Nephron progenitor cell (in vitro differentiated cells): ENCODE results near the gene ZNF584.

ENCODE experiments used
- DNase-seq: peaks from one replicate; pipeline ENCODE4 v3.0.0; 2021
- H3K27ac Mint-ChIP-seq: 2 replicates; pipeline ENCODE4 v1.8.0; 2021; ENCODE audit warnings: mild to moderate bottlenecking, moderate library complexity, mixed read lengths
- H3K27me3 Mint-ChIP-seq: 2 replicates; pipeline ENCODE4 v1.8.0; 2021; ENCODE audit warnings: mild to moderate bottlenecking, low read depth, mixed read lengths; ENCODE audit not compliant: poor library complexity
- H3K36me3 Mint-ChIP-seq: 2 replicates; pipeline ENCODE4 v1.8.0; 2021; ENCODE audit warnings: low read depth, mixed read lengths
- H3K4me1 Mint-ChIP-seq: 2 replicates; pipeline ENCODE4 v1.8.0; 2021; ENCODE audit warnings: mixed read lengths
- H3K4me3 Mint-ChIP-seq: 2 replicates; pipeline ENCODE4 v1.8.0; 2021; ENCODE audit warnings: mild to moderate bottlenecking, moderate library complexity, mixed read lengths
- H3K9me3 Mint-ChIP-seq: 2 replicates; pipeline ENCODE4 v1.8.0; 2021; ENCODE audit warnings: mild to moderate bottlenecking, moderate library complexity, mixed read lengths
- TF ChIP-seq, protein P1 (sequence below): fragments of 200-600 bp; sonication (generic); IDR thresholded peaks from 2 replicates; pipeline ENCODE4 v1.5.0; 2021; ENCODE audit warnings: antibody characterized with exemption

Gene ZNF584

DNA sequence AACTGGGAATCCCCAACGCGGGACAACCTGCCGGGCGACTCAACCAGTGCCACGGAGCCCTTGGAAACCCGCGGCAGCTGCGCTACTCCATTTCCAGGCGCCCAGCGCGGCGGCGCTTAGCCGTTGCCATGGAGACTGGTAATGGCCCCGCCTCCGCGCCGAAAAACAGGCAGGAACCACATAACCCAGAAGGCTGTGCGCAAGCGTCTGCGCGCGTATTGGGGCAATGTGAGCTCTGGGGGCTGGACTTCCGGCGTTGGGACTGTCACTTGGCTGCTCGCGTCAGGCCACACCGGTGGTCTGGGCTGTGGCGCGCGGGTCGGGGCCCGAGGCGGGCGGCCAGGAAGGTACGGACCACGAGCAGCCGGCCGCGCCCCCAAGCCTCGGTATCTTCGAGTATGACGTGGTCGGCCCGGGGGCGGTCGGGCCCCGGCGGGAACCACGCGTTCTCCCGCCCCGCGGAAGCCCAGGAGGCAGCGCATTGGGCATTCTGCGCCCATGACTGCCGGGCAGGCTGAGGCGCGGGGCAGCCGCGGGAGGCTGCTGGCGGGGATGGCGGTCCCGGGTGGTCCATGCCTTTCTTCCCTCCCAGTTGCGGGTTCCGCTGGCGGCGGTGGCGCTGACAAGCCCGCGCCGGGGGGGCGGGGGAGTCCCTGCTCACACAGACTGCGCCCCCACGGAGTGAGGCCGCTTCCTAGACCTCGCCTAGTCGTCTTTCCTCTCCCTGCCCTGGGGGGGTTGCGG lies 43.1 kb downstream of the ZNF584 start, which contains the start of gene ZNF324B:
Gene ZNF324B (plus strand): TSS at position 265 of the 744 bp plus-strand sequence. CDS start 2,080 bp downstream, outside the sequence.
- Mint-ChIP-seq H3K4me1 (peaks cover 21% of the 10 kb centered on the region), H3K9me3 (peaks cover 47% of the 10 kb centered on the region), H3K4me3 (peak within 1 kb of the TSS; percentile 93), H3K36me3 (peaks cover 12% of the 10 kb centered on the region), H3K27ac (peak within 1 kb of the TSS; percentile 68), H3K27me3 (peaks cover 61% of the 10 kb centered on the region)
- TF ChIP-seq, protein P1, sequence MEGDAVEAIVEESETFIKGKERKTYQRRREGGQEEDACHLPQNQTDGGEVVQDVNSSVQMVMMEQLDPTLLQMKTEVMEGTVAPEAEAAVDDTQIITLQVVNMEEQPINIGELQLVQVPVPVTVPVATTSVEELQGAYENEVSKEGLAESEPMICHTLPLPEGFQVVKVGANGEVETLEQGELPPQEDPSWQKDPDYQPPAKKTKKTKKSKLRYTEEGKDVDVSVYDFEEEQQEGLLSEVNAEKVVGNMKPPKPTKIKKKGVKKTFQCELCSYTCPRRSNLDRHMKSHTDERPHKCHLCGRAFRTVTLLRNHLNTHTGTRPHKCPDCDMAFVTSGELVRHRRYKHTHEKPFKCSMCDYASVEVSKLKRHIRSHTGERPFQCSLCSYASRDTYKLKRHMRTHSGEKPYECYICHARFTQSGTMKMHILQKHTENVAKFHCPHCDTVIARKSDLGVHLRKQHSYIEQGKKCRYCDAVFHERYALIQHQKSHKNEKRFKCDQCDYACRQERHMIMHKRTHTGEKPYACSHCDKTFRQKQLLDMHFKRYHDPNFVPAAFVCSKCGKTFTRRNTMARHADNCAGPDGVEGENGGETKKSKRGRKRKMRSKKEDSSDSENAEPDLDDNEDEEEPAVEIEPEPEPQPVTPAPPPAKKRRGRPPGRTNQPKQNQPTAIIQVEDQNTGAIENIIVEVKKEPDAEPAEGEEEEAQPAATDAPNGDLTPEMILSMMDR = no peak
- DNase-seq = peak; percentile 97

DNA sequence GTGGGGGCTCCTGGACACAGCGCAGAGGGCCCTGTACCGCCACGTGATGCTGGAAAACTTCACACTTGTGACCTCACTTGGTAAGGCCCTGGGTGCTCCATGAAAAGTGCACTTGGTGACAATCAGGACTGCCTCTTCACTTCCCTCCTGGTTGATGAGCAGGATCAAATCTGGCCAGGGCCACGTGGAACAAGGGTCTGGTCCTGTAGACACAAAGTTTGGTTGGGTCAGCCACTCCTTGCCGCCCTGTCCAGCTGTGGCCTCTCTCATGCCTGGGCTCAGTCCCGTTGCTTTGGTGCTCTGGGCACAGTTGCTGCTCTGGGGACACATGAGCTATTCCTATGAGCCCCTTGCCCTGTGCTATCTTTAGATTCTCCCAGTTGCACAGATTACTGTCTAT lies 45.3 kb downstream of the ZNF584 start:
- DNase-seq = no peak
- H3K36me3 Mint-ChIP-seq = peaks cover 15% of the 10 kb centered on the region
- peaks cover 25% of the 10 kb centered on the region for H3K9me3 Mint-ChIP-seq
- TF ChIP-seq, protein P1 = no peak
- H3K27me3 Mint-ChIP-seq = peaks cover 47% of the 10 kb centered on the region
- peak overlapping the region; percentile 30 for H3K4me3 Mint-ChIP-seq
- no peak overlapping the region for H3K27ac Mint-ChIP-seq
- H3K4me1 Mint-ChIP-seq = peaks cover 21% of the 10 kb centered on the region

DNA sequence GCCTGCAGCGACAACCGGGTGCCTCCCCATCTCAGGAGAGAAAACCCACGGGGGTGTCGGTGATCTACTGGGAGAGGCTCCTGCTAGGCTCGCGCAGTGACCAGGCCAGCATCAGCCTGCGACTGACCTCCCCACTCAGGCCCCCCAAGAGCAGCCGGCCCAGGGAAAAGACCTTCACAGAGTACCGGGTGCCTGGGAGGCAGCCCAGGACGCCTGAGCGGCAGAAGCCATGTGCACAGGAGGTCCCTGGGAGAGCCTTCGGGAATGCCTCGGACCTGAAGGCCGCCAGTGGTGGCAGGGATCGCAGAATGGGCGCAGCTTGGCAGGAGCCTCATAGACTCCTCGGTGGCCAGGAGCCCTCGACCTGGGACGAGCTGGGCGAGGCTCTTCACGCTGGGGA lies 46.9 kb downstream of the ZNF584 start:
- Mint-ChIP-seq H3K36me3 (peaks cover 15% of the 10 kb centered on the region), H3K4me3 (no peak overlapping the region), H3K4me1 (peaks cover 21% of the 10 kb centered on the region), H3K27ac (no peak overlapping the region), H3K9me3 (peaks cover 9% of the 10 kb centered on the region), H3K27me3 (peaks cover 35% of the 10 kb centered on the region)
- TF ChIP-seq, protein P1 = no peak
- no peak for DNase-seq

DNA sequence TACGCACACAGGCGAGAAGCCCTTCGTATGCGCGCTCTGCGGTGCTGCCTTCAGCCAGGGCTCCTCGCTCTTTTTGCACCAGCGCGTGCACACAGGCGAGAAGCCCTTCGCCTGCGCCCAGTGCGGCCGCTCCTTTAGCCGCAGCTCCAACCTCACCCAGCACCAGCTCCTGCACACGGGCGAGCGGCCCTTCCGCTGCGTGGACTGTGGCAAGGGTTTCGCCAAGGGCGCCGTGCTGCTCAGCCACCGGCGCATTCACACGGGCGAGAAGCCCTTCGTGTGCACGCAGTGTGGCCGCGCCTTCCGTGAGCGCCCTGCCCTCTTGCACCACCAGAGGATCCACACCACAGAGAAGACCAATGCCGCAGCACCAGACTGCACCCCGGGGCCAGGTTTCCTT lies 47.7 kb downstream of the ZNF584 start:
- peaks cover 27% of the 10 kb centered on the region for H3K27me3 Mint-ChIP-seq
- peaks cover 13% of the 10 kb centered on the region for H3K4me1 Mint-ChIP-seq
- H3K36me3 Mint-ChIP-seq = peaks cover 15% of the 10 kb centered on the region
- H3K9me3 Mint-ChIP-seq = peaks cover 2% of the 10 kb centered on the region
- TF ChIP-seq, protein P1 = no peak
- no peak for DNase-seq
- no peak overlapping the region for H3K27ac Mint-ChIP-seq
- H3K4me3 Mint-ChIP-seq = no peak overlapping the region

DNA sequence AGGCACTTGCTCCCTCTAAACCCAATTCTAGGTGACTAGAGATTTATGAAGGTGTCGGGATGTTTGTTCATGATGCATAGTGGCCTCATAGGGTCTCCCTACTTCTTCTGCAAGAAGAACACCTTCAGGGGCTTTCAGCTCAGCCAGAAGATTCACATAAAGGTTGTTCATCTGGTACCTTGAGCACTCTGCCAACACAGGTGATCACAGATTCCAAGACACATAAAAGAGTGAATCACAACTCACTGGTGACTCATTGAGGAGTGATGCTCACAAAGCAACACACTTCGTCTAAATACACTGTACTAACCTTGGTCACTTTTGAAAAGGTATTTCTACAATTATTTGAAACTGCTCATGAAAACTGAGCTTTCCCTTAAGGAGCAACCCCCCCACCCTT lies 51.6 kb downstream of the ZNF584 start:
- TF ChIP-seq, protein P1 = no peak
- peaks cover 15% of the 10 kb centered on the region for H3K36me3 Mint-ChIP-seq
- H3K4me3 Mint-ChIP-seq = no peak overlapping the region
- H3K4me1 Mint-ChIP-seq = no peaks in the 10 kb centered on the region
- no peaks in the 10 kb centered on the region for H3K9me3 Mint-ChIP-seq
- no peak overlapping the region for H3K27ac Mint-ChIP-seq
- H3K27me3 Mint-ChIP-seq = peaks cover 16% of the 10 kb centered on the region
- no peak for DNase-seq
